Mammary epithelial cell (primary cell): ENCODE results near the gene ELFN1.

ENCODE experiments used
- EZH2 ChIP-seq: IDR thresholded peaks from 2 replicates; pipeline ENCODE4 v1.6.1; 2012; ENCODE audit warnings: low read length, inconsistent platforms, borderline replicate concordance
- TF ChIP-seq, protein P1 (sequence below), 2 donors: IDR thresholded peaks in 1 of 2; conservative IDR thresholded peaks in 1 of 2; 2 replicates each; pipeline ENCODE4 v1.5.1; 2011 to 2012; ENCODE audit warnings: inconsistent platforms in 2 of 2, low read length in 2 of 2, mild to moderate bottlenecking in 2 of 2, control low read depth in 1 of 2, low read depth in 1 of 2; ENCODE audit not compliant: insufficient read depth in 1 of 2; ENCODE audit errors: extremely low read depth in 1 of 2

DNA sequence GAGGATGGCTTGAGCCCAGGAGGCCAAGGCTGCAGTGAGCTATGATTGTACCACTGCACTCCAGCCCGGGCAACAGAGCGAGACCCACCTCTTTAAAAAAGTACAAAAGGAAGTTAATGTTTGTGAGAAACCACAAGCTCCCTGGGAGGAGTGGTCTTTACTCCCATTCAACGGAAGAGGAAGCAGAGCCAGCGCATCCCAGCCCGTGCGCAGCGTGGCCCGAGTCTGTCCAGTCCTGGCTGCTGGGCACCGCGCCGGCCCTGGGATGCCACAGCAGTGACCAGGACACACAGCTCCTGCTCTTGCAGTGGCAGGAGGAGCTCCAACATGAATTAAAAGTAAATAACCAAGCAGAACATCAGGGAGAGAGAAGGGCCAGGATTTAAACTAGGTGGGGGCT, 68.4 kb downstream of the ELFN1 start:
- TF ChIP-seq, protein P1, sequence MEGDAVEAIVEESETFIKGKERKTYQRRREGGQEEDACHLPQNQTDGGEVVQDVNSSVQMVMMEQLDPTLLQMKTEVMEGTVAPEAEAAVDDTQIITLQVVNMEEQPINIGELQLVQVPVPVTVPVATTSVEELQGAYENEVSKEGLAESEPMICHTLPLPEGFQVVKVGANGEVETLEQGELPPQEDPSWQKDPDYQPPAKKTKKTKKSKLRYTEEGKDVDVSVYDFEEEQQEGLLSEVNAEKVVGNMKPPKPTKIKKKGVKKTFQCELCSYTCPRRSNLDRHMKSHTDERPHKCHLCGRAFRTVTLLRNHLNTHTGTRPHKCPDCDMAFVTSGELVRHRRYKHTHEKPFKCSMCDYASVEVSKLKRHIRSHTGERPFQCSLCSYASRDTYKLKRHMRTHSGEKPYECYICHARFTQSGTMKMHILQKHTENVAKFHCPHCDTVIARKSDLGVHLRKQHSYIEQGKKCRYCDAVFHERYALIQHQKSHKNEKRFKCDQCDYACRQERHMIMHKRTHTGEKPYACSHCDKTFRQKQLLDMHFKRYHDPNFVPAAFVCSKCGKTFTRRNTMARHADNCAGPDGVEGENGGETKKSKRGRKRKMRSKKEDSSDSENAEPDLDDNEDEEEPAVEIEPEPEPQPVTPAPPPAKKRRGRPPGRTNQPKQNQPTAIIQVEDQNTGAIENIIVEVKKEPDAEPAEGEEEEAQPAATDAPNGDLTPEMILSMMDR (conservative IDR thresholded peaks at IDR 0.05 in 1 of 2, IDR thresholded peaks at IDR 0.05 in 1 of 2; ENCODE audit: extremely low read depth in 1 of 2, insufficient read depth in 1 of 2, low read depth in 1 of 2, low read length in 2 of 2): no peak
- no peak for TF ChIP-seq EZH2
